PC-3 (cell line): ENCODE results near the gene KHK. TPM values are rescaled to one million over a fixed set of nuclear protein-coding genes. Genes with fewer than 3 reads are reported as not detected.
"Not testable (repeated sequence)": the region's sequence is repeated elsewhere in the genome, so short reads cannot be mapped to it uniquely, and the experiment has no call there.

ENCODE experiments used
- ATAC-seq: fragments of 200-7000 bp; cut with Tn5 transposase; 2 replicates; pipeline ENCODE4 v1.9.1; 2020; ENCODE audit warnings: mild to moderate bottlenecking, moderate library complexity
- BruUV-seq: library from RNA; stranded (reverse); fragments of 400-500 nt; replicated peaks from 2 replicates; lab custom pipeline; 2021; lab: Mats Ljungman, UMichigan
- CTCF ChIA-PET: fragments of 300-600 bp; sonication (Branson Sonifier 250); formaldehyde crosslinking; loops from one replicate; lab custom pipeline; 2022; ENCODE audit warnings: antibody characterized with exemption; lab: Charles Lee
- POLR2A ChIA-PET: fragments of 300-600 bp; sonication (Branson Sonifier 250); formaldehyde crosslinking; loops from one replicate; lab custom pipeline; 2022; ENCODE audit warnings: antibody characterized with exemption; ENCODE audit not compliant: unreplicated experiment; lab: Charles Lee
- DNase-seq: peaks from one replicate; pipeline ENCODE4 v3.0.0-alpha.2; 2015
- H2AFZ ChIP-seq: fragments of 300-600 bp; sonication (generic); 2 replicates; pipeline ENCODE4 v1.6.0; 2016; ENCODE audit warnings: antibody characterized with exemption, low read length
- H3F3A ChIP-seq: fragments of 300-600 bp; sonication (generic); one replicate; pipeline ENCODE4 v1.6.0; 2017; ENCODE audit warnings: antibody characterized with exemption, low read length, control low read depth, mild to moderate bottlenecking; ENCODE audit not compliant: unreplicated experiment
- H3K27ac ChIP-seq: fragments of 300-600 bp; sonication (generic); 2 replicates; pipeline ENCODE4 v1.5.1; 2016; ENCODE audit warnings: mild to moderate bottlenecking, low read length
- H3K27me3 ChIP-seq: fragments of 300-600 bp; sonication (generic); 2 replicates; pipeline ENCODE4 v1.6.1; 2016; ENCODE audit warnings: low read length, mixed read lengths
- H3K36me3 ChIP-seq: fragments of 300-600 bp; sonication (generic); 2 replicates; pipeline ENCODE4 v1.6.1; 2016; ENCODE audit warnings: low read depth, mixed run types, low read length, mixed read lengths
- H3K4me1 ChIP-seq: fragments of 300-600 bp; sonication (generic); 2 replicates; pipeline ENCODE4 v1.5.1; 2016; ENCODE audit warnings: low read length; ENCODE audit not compliant: insufficient read depth
- H3K4me2 ChIP-seq: fragments of 300-600 bp; sonication (generic); 2 replicates; pipeline ENCODE4 v1.6.0; 2016; ENCODE audit warnings: low read length
- H3K4me3 ChIP-seq: fragments of 300-600 bp; sonication (generic); 2 replicates; pipeline ENCODE4 v1.5.1; 2016; ENCODE audit warnings: mild to moderate bottlenecking, low read length, mixed read lengths
- H3K79me2 ChIP-seq: fragments of 300-600 bp; sonication (generic); 2 replicates; pipeline ENCODE4 v1.6.1; 2017; ENCODE audit warnings: low read length, mixed read lengths
- H3K9ac ChIP-seq: fragments of 300-600 bp; sonication (generic); 2 replicates; pipeline ENCODE4 v1.6.0; 2016; ENCODE audit warnings: mild to moderate bottlenecking, low read length
- H3K9me2 ChIP-seq: fragments of 300-600 bp; sonication (generic); replicated peaks from 2 replicates; pipeline ENCODE4 v1.6.1; 2016; ENCODE audit warnings: mixed run types, low read length, mixed read lengths
- H3K9me3 ChIP-seq: fragments of 300-600 bp; sonication (generic); 2 replicates; pipeline ENCODE4 v1.6.1; 2016; ENCODE audit warnings: low read length, mixed read lengths
- H4K20me1 ChIP-seq: fragments of 300-600 bp; sonication (generic); 2 replicates; pipeline ENCODE4 v1.6.1; 2016; ENCODE audit warnings: low read length, mixed read lengths
- EZH2 ChIP-seq: fragments of 300-600 bp; sonication (generic); IDR thresholded peaks from one replicate; pipeline ENCODE4 v1.6.1; 2017; ENCODE audit warnings: antibody characterized with exemption, mild to moderate bottlenecking, low read length; ENCODE audit not compliant: unreplicated experiment
- EZH2phosphoT487 ChIP-seq: fragments of 300-600 bp; sonication (generic); IDR thresholded peaks from 2 replicates; pipeline ENCODE4 v1.6.1; 2018; ENCODE audit warnings: mild to moderate bottlenecking, antibody characterized with exemption, low read length, borderline replicate concordance
- intact Hi-C: fragments of 100-400 bp; cut with micrococcal nuclease; formaldehyde crosslinking; loops from 2 replicates; pipeline ENCODE4 v1.9.0; 2023
- total RNA-seq: library from RNA; depleted of rRNA; stranded (reverse); fragments of >200 nt; gene quantifications from 2 replicates; pipeline ENCODE4 v1.2.3, GENCODE V29; 2014
- TF ChIP-seq, protein P1 (sequence below): fragments of 300-600 bp; sonication (generic); conservative IDR thresholded peaks from 2 replicates; pipeline ENCODE4 v1.5.1; 2017; ENCODE audit warnings: antibody characterized with exemption, low read depth, mild to moderate bottlenecking, low read length

The KHK gene
- total RNA-seq, 1 experiment from 2014 or later, result 11.0 TPM

DNA sequence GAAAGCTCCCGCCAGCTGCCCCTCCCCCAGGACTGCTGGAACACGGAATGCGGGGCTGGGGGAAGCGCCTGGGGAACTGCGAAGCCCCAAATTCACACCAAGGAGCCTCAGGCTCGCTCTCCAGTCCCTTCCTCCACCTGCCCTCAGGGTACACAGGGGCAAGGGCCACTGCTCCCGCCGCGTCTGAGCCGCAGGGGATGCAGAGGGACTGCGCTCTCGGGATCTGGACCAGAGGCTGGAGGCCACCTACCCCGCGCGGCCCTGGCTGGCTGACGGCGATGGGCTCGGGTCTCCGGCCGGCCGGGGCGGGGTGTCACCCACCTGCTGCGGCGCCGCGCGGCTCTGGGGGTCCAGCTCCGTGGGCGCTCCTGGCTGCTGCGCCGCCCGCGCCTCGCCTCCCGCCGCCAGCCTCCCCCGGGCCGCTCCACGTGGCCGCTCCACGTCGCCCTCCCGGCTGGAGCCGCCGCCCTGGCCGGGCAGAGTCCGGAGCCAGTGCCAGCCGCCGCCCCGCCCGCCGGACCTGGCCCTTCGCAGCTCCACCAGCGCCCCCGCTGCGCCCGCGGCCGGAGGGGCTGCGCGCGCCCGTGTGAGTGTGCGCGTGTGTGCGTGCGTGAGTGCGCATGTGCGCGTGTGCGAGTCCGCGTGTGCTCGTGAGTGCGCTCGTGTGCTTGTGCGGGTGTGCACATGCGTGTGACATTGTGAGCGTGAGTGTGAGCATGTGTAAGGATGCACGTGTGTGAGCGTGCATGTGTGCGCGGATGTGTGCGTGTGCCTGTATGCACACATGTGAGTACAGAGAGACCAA lies 32.2 kb downstream of the KHK start, which contains the start of gene CGREF1:
CGREF1 (minus strand) TSS at position 604 of the 805 bp plus-strand sequence. CDS start 14,762 bp downstream, outside the sequence.
- POLR2A ChIA-PET, result no interaction called here
- BruUV-seq, result no TSS peak
- TF ChIP-seq EZH2 (no peak), EZH2phosphoT487 (no peak)
- TF ChIP-seq, protein P1, sequence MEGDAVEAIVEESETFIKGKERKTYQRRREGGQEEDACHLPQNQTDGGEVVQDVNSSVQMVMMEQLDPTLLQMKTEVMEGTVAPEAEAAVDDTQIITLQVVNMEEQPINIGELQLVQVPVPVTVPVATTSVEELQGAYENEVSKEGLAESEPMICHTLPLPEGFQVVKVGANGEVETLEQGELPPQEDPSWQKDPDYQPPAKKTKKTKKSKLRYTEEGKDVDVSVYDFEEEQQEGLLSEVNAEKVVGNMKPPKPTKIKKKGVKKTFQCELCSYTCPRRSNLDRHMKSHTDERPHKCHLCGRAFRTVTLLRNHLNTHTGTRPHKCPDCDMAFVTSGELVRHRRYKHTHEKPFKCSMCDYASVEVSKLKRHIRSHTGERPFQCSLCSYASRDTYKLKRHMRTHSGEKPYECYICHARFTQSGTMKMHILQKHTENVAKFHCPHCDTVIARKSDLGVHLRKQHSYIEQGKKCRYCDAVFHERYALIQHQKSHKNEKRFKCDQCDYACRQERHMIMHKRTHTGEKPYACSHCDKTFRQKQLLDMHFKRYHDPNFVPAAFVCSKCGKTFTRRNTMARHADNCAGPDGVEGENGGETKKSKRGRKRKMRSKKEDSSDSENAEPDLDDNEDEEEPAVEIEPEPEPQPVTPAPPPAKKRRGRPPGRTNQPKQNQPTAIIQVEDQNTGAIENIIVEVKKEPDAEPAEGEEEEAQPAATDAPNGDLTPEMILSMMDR, result no peak
- Histone ChIP-seq H3K9me3 (no peaks in the 10 kb centered on the region), H3K27ac (no peak within 1 kb of the TSS), H3K27me3 (no peaks in the 10 kb centered on the region), H3F3A (no peaks in the 10 kb centered on the region), H2AFZ (peak within 1 kb of the TSS; percentile 70), H4K20me1 (no peaks in the 10 kb centered on the region), H3K36me3 (no peaks in the 10 kb centered on the region), H3K4me2 (peak within 1 kb of the TSS; percentile 99), H3K9ac (peak within 1 kb of the TSS; percentile 64), H3K79me2 (no peaks in the 10 kb centered on the region), H3K4me1 (no peaks in the 10 kb centered on the region), H3K9me2 (no peaks in the 10 kb centered on the region), H3K4me3 (peak within 1 kb of the TSS; percentile 76)
- intact Hi-C loops, result no loop called here
- DNase-seq (peak; percentile 20), ATAC-seq (peak; percentile 64)
- CTCF ChIA-PET, result no interaction called here

DNA sequence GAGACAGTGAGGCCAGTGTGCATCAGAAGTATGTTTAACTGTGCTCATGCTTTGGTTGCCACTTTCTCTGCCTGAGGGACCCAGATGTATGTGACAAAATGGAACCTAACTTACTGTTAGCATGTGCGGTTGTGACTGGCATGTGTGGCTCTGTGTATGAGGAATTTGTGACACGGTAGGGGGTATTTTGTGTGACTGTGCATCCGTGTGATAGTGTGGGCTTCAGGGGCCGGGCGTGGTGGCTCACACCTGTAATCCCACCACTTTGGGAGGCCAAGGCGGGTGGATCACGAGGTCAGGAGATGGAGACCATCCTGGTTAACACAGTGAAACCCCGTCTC lies 32.7 kb downstream of the KHK start:
- H3K27ac ChIP-seq, CTCF ChIA-PET, H3K27me3 ChIP-seq, H3K9me3 ChIP-seq, ATAC-seq, H3K36me3 ChIP-seq, POLR2A ChIA-PET, H3K79me2 ChIP-seq, H3K9me2 ChIP-seq, H3K4me1 ChIP-seq, BruUV-seq, H4K20me1 ChIP-seq, intact Hi-C loops, DNase-seq, H3F3A ChIP-seq: not testable (repeated sequence)
- peak overlapping the region; percentile 76 for H3K4me3 ChIP-seq
- peak overlapping the region; percentile 99 for H3K4me2 ChIP-seq
- H2AFZ ChIP-seq, result peak overlapping the region; percentile 70
- peak overlapping the region; percentile 64; the same call in 1 of the 2 replicates for H3K9ac ChIP-seq

DNA sequence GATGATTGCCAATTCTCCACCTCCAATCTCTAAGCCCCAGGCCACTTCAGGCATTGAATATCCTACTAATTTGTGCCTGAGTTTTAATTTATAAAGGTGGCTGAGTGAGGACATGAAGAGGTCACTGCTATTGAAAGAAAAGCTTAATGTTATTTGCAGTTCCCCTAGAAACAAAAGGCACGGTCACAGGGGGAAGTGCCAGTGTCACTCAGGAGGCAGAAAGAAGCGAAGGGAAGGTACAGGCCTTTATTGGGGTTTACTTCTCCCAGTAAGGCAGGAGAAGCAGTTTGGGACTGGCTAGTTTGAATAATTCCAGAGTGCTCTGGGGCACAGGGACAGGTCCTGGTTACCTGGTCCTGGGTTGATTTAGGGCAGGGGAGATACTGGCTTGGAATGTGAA lies 35.3 kb downstream of the KHK start:
- Histone ChIP-seq H3K4me2 (no peak overlapping the region), H3K79me2 (no peaks in the 10 kb centered on the region), H2AFZ (no peak overlapping the region), H3K4me3 (no peak overlapping the region), H3K36me3 (no peaks in the 10 kb centered on the region), H4K20me1 (no peaks in the 10 kb centered on the region), H3K9me2 (no peaks in the 10 kb centered on the region), H3K27ac (no peak overlapping the region), H3F3A (no peaks in the 10 kb centered on the region), H3K27me3 (no peaks in the 10 kb centered on the region), H3K9ac (no peak overlapping the region), H3K9me3 (no peaks in the 10 kb centered on the region), H3K4me1 (no peaks in the 10 kb centered on the region)
- no peak for DNase-seq
- POLR2A ChIA-PET, result no interaction called here
- ATAC-seq, result no peak
- intact Hi-C loops, result no loop called here
- CTCF ChIA-PET, result no interaction called here
- TF ChIP-seq, protein P1, result no peak
- TF ChIP-seq EZH2 (no peak), EZH2phosphoT487 (no peak)
- no TSS peak for BruUV-seq
